H9 (cell line): ENCODE data around the gene EMC8. TPM values are rescaled to one million over a fixed set of nuclear protein-coding genes. Genes with fewer than 3 reads are reported as not detected.

Experiments used
- DNase-seq: peaks from one replicate; pipeline ENCODE4 v3.0.0-alpha.2; 2017
- H2AFZ ChIP-seq: one replicate; pipeline ENCODE4 v1.6.1; 2013; ENCODE audit warnings: mild to moderate bottlenecking, low read length, control low read depth, moderate library complexity
- H2AK5ac ChIP-seq: 2 replicates; pipeline ENCODE4 v1.6.1; 2013; ENCODE audit warnings: low read length, control low read depth, mixed read lengths; ENCODE audit not compliant: insufficient read length
- H2BK120ac ChIP-seq: one replicate; pipeline ENCODE4 v1.6.1; 2013; ENCODE audit warnings: low read depth, mild to moderate bottlenecking, low read length, control low read depth, inconsistent platforms; ENCODE audit not compliant: poor library complexity, severe bottlenecking
- H2BK12ac ChIP-seq: 2 replicates; pipeline ENCODE4 v1.6.1; 2013; ENCODE audit warnings: low read length, control low read depth, mixed read lengths, low read depth; ENCODE audit not compliant: insufficient read length
- H2BK15ac ChIP-seq: 2 replicates; pipeline ENCODE4 v1.6.1; 2013; ENCODE audit warnings: low read depth, low read length, control low read depth
- H2BK20ac ChIP-seq: one replicate; pipeline ENCODE4 v1.6.1; 2013; ENCODE audit warnings: low read depth, mild to moderate bottlenecking, low read length, control low read depth, inconsistent platforms; ENCODE audit not compliant: poor library complexity, severe bottlenecking
- H2BK5ac ChIP-seq: 2 replicates; pipeline ENCODE4 v1.6.1; 2013; ENCODE audit warnings: low read length, control low read depth, mixed read lengths; ENCODE audit not compliant: insufficient read length
- H3K14ac ChIP-seq: 2 replicates; pipeline ENCODE4 v1.6.1; 2013; ENCODE audit warnings: low read length, control low read depth; ENCODE audit not compliant: insufficient read depth
- H3K18ac ChIP-seq: 2 replicates; pipeline ENCODE4 v1.6.1; 2013; ENCODE audit warnings: low read depth, mild to moderate bottlenecking, mixed read lengths, low read length, control low read depth; ENCODE audit not compliant: insufficient read length
- H3K23ac ChIP-seq: 2 replicates; pipeline ENCODE4 v1.6.1; 2013; ENCODE audit warnings: low read length, control low read depth, mixed read lengths, low read depth; ENCODE audit not compliant: insufficient read length
- H3K23me2 ChIP-seq: 2 replicates; pipeline ENCODE4 v1.6.1; 2013; ENCODE audit warnings: low read depth, mild to moderate bottlenecking, mixed read lengths, low read length, control low read depth; ENCODE audit not compliant: insufficient read length, poor library complexity, severe bottlenecking
- H3K27ac ChIP-seq: 2 replicates; pipeline ENCODE4 v1.5.1; 2013; ENCODE audit warnings: low read length, control low read depth, mixed read lengths, low read depth; ENCODE audit not compliant: insufficient read length
- H3K27me3 ChIP-seq: 2 replicates; pipeline ENCODE4 v1.6.1; 2013; ENCODE audit warnings: low read length, control low read depth, inconsistent platforms; ENCODE audit not compliant: insufficient read depth
- H3K4ac ChIP-seq: 2 replicates; pipeline ENCODE4 v1.6.1; 2013; ENCODE audit warnings: low read depth, mild to moderate bottlenecking, control low read depth, inconsistent platforms, low read length, moderate library complexity
- H3K4me1 ChIP-seq: 2 replicates; pipeline ENCODE4 v1.6.1; 2013; ENCODE audit warnings: low read length, control low read depth, inconsistent platforms; ENCODE audit not compliant: insufficient read depth
- H3K4me2 ChIP-seq: 2 replicates; pipeline ENCODE4 v1.6.1; 2013; ENCODE audit warnings: low read length, control low read depth, mixed read lengths; ENCODE audit not compliant: insufficient read length, insufficient read depth
- H3K56ac ChIP-seq: 2 replicates; pipeline ENCODE4 v1.6.1; 2013; ENCODE audit warnings: low read depth, mild to moderate bottlenecking, mixed read lengths, low read length, control low read depth; ENCODE audit not compliant: insufficient read length
- H3K79me1 ChIP-seq: 2 replicates; pipeline ENCODE4 v1.6.1; 2013; ENCODE audit warnings: low read depth, mild to moderate bottlenecking, moderate library complexity, low read length, control low read depth, inconsistent platforms; ENCODE audit not compliant: insufficient read depth, poor library complexity, severe bottlenecking
- H3K79me2 ChIP-seq: 2 replicates; pipeline ENCODE4 v1.6.1; 2013; ENCODE audit warnings: low read length, control low read depth, inconsistent platforms; ENCODE audit not compliant: insufficient read depth
- H3K9ac ChIP-seq: 2 replicates; pipeline ENCODE4 v1.6.1; 2013; ENCODE audit warnings: low read length, control low read depth, mixed read lengths; ENCODE audit not compliant: insufficient read length; ENCODE audit errors: extremely low read depth
- H3K9me3 ChIP-seq: one replicate; pipeline ENCODE4 v1.6.1; 2013; ENCODE audit warnings: low read depth, low read length, inconsistent platforms; ENCODE audit not compliant: control insufficient read depth
- H3T11ph ChIP-seq: one replicate; pipeline ENCODE4 v1.6.1; 2013; ENCODE audit warnings: mild to moderate bottlenecking, low read length, control low read depth, inconsistent platforms
- H4K20me1 ChIP-seq: one replicate; pipeline ENCODE4 v1.6.1; 2013; ENCODE audit not compliant: control insufficient read depth, insufficient read length, insufficient read depth
- H4K5ac ChIP-seq: 2 replicates; pipeline ENCODE4 v1.6.1; 2013; ENCODE audit warnings: low read depth, mild to moderate bottlenecking, mixed read lengths, low read length, control low read depth; ENCODE audit not compliant: insufficient read length
- H4K8ac ChIP-seq: replicated peaks from 2 replicates; pipeline ENCODE4 v1.6.1; 2013; ENCODE audit warnings: low read length, control low read depth, mixed read lengths, low read depth; ENCODE audit not compliant: insufficient read length
- H4K91ac ChIP-seq: 2 replicates; pipeline ENCODE4 v1.6.1; 2013; ENCODE audit warnings: low read depth, mild to moderate bottlenecking, moderate library complexity, mixed read lengths, low read length, control low read depth; ENCODE audit not compliant: insufficient read length
- H3K27ac Mint-ChIP-seq, 3 experiments: 2 replicates in 2 of 3; 3 replicates in 1 of 3; pipeline ENCODE4 v1.8.0; 2020 to 2021; ENCODE audit warnings: mixed read lengths in 3 of 3, mild to moderate bottlenecking in 1 of 3, moderate library complexity in 1 of 3
- H3K27me3 Mint-ChIP-seq: 2 replicates; pipeline ENCODE4 v1.8.0; 2021; ENCODE audit warnings: low read depth, mild to moderate bottlenecking, moderate library complexity, mixed read lengths
- H3K36me3 Mint-ChIP-seq, 3 experiments: 2 replicates in 2 of 3; 3 replicates in 1 of 3; pipeline ENCODE4 v1.8.0; 2020 to 2021; ENCODE audit warnings: low read depth in 3 of 3, mixed read lengths in 3 of 3; ENCODE audit not compliant: insufficient read depth in 1 of 3
- H3K4me1 Mint-ChIP-seq, 2 experiments: 2 replicates each; pipeline ENCODE4 v1.8.0; 2020; ENCODE audit warnings: mixed read lengths in 2 of 2
- H3K4me3 Mint-ChIP-seq, 2 experiments: 2 replicates in 1 of 2; 3 replicates in 1 of 2; pipeline ENCODE4 v1.8.0; 2020 to 2021; ENCODE audit warnings: mild to moderate bottlenecking in 2 of 2, mixed read lengths in 2 of 2, moderate library complexity in 1 of 2
- H3K9me3 Mint-ChIP-seq, 2 experiments: 2 replicates in 1 of 2; 3 replicates in 1 of 2; pipeline ENCODE4 v1.8.0; 2020; ENCODE audit warnings: mild to moderate bottlenecking in 2 of 2, mixed read lengths in 2 of 2, moderate library complexity in 1 of 2
- WGBS: extraction: QIAGEN DNeasy Blood & Tissue Kit; methylation state at CpG from one replicate; pipeline ENCODE4 v1.1.7; 2013; ENCODE audit warnings: missing lambda C conversion rate, low lambda C conversion rate, mixed read lengths; ENCODE audit not compliant: insufficient read length; ENCODE audit errors: extremely low coverage; 5-methylcytosine and 5-hydroxymethylcytosine counted together
- total RNA-seq: library from RNA; stranded (reverse); gene quantifications from 2 replicates; pipeline ENCODE4 v1.2.1, GENCODE V29; 2021
- TF ChIP-seq, protein P1 (sequence below): fragments of 200-600 bp; sonication (generic); conservative IDR thresholded peaks from 3 replicates; pipeline ENCODE4 v1.8.0; 2021; ENCODE audit warnings: antibody characterized with exemption, mild to moderate bottlenecking

EMC8 gene
- total RNA-seq, 1 experiment from 2014 or later, result 52.3 TPM

DNA sequence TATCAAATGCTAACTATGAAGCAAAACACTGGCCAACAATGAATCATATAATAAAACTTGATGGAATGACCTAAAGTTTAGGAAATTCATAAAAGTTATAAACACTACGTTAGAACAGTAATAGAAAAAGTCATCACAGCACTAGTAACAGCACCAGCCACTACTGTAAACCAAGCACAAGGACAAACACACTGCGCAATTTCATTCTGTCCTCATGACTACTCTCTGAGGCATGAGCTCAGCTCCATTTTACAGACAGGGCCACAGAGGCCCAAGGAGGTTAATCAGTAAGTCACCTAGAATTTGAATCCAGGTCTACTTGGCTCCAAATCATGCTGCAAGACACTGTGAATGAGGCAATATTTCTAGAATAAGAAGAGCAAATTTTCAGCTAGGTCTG is 13.4 kb downstream of the EMC8 start:
- Mint-ChIP-seq H3K27ac (no peak overlapping the region), H3K36me3 (peaks cover 14 to 64% (median 53%) of the 10 kb centered on the region in 3 experiments; a peak in 6 of 7 replicates), H3K27me3 (no peaks in the 10 kb centered on the region), H3K4me3 (no peak overlapping the region), H3K9me3 (no peaks in the 10 kb centered on the region), H3K4me1 (peaks cover 0 to 5% of the 10 kb centered on the region in 2 experiments; a peak in 2 of 4 replicates)
- Histone ChIP-seq H2BK12ac (no peak overlapping the region), H3K56ac (no peak overlapping the region), H4K91ac (no peak overlapping the region), H3K27ac (no peak overlapping the region), H2BK5ac (no peak overlapping the region), H4K8ac (no peak overlapping the region), H2BK15ac (no peak overlapping the region), H3K4me1 (no peaks in the 10 kb centered on the region), H2AK5ac (no peak overlapping the region), H3K23ac (no peak overlapping the region), H2BK20ac (no peak overlapping the region), H3K79me1 (peaks cover 2% of the 10 kb centered on the region), H4K20me1 (peaks cover 3% of the 10 kb centered on the region), H3K4me2 (no peak overlapping the region), H2BK120ac (no peak overlapping the region), H3K79me2 (no peaks in the 10 kb centered on the region; the same call in 1 of the 2 replicates), H2AFZ (no peak overlapping the region), H3K23me2 (no peaks in the 10 kb centered on the region), H3T11ph (no peak overlapping the region), H3K27me3 (no peaks in the 10 kb centered on the region), H4K5ac (no peak overlapping the region), H3K18ac (no peak overlapping the region), H3K9me3 (no peaks in the 10 kb centered on the region), H3K14ac (no peak overlapping the region), H3K9ac (no peak overlapping the region), H3K4ac (no peak overlapping the region)
- DNase-seq, result no peak
- WGBS, result no CpG with 5 or more reads among the region's 2 CpGs
- TF ChIP-seq, protein P1, sequence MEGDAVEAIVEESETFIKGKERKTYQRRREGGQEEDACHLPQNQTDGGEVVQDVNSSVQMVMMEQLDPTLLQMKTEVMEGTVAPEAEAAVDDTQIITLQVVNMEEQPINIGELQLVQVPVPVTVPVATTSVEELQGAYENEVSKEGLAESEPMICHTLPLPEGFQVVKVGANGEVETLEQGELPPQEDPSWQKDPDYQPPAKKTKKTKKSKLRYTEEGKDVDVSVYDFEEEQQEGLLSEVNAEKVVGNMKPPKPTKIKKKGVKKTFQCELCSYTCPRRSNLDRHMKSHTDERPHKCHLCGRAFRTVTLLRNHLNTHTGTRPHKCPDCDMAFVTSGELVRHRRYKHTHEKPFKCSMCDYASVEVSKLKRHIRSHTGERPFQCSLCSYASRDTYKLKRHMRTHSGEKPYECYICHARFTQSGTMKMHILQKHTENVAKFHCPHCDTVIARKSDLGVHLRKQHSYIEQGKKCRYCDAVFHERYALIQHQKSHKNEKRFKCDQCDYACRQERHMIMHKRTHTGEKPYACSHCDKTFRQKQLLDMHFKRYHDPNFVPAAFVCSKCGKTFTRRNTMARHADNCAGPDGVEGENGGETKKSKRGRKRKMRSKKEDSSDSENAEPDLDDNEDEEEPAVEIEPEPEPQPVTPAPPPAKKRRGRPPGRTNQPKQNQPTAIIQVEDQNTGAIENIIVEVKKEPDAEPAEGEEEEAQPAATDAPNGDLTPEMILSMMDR, result no peak
